K562 (cell line): ENCODE results near the gene SH2D5. TPM values are rescaled to one million over a fixed set of nuclear protein-coding genes. Genes with fewer than 3 reads are reported as not detected.
A peak's percentile ranks its signal among the peaks of the same experiment; 100 is the strongest.

ENCODE experiments used
- ATAC-seq: fragments of 200-7000 bp; cut with Tn5 transposase; 3 replicates; pipeline ENCODE4 v1.9.1; 2020; ENCODE audit warnings: moderate library complexity
- BruUV-seq: library from RNA; stranded (reverse); fragments of 400-500 nt; replicated peaks from 2 replicates; lab custom pipeline; 2021; lab: Mats Ljungman, UMichigan
- CTCF ChIA-PET: fragments of 300-600 bp; formaldehyde crosslinking; extraction: SDS; loops from one replicate; lab custom pipeline; 2021; ENCODE audit warnings: low intra/inter-chr PET ratio; lab: Yijun Ruan, JAX
- POLR2A ChIA-PET: fragments of 300-600, 350-650 bp; sonication (Branson Sonifier 250); formaldehyde crosslinking; extraction: SDS; loops from one replicate; lab custom pipeline; 2021; ENCODE audit warnings: antibody characterized with exemption, inconsistent platforms; lab: Yijun Ruan, JAX
- DNase-seq, 4 experiments: peaks; one replicate each; pipeline versions ENCODE4 v3.0.0 to v3.0.0-alpha.2; 2011 to 2018; ENCODE audit warnings: low spot score in 3 of 4, mixed read lengths in 3 of 4; ENCODE audit errors: extremely low read depth in 1 of 4
- FAIRE-seq: peaks from 2 replicates; lab custom pipeline; 2011; peaks lifted over from hg19 to GRCh38; lab: Jason Lieb, UNC
- H2AFZ ChIP-seq: 2 replicates; pipeline ENCODE4 v1.6.0; 2011; ENCODE audit warnings: low read depth, low read length, control low read depth, inconsistent platforms
- H3K27ac ChIP-seq: fragments of 200-600 bp; 3 replicates; pipeline ENCODE4 v1.8.0; 2011; ENCODE audit warnings: low read depth, mild to moderate bottlenecking, control low read depth, inconsistent platforms, low read length, moderate library complexity, mixed read lengths; ENCODE audit errors: extremely low read depth
- H3K27me3 ChIP-seq, 2 experiments: fragments of 300-600 bp in 1 of 2; 2 replicates in 1 of 2; 3 replicates in 1 of 2; pipeline versions ENCODE4 v1.6.0 to v1.8.0; 2011; ENCODE audit warnings: inconsistent platforms in 2 of 2, low read length in 2 of 2, mild to moderate bottlenecking in 1 of 2, mixed read lengths in 1 of 2, moderate library complexity in 1 of 2; ENCODE audit not compliant: control insufficient read depth in 2 of 2, insufficient read depth in 2 of 2
- H3K36me3 ChIP-seq: fragments of 300-600 bp; 3 replicates; pipeline ENCODE4 v1.8.0; 2011; ENCODE audit warnings: mild to moderate bottlenecking, low read length, inconsistent platforms; ENCODE audit not compliant: control insufficient read depth, insufficient read depth
- H3K4me1 ChIP-seq, 2 experiments: fragments of 200-600 bp in 1 of 2; replicated peaks in 1 of 2; 2 replicates in 1 of 2; 3 replicates in 1 of 2; pipeline versions ENCODE4 v1.5.1 to v1.8.0; 2011; ENCODE audit warnings: inconsistent platforms in 2 of 2, low read length in 2 of 2, mild to moderate bottlenecking in 1 of 2, mixed read lengths in 1 of 2, moderate library complexity in 1 of 2; ENCODE audit not compliant: control insufficient read depth in 2 of 2, insufficient read depth in 2 of 2
- H3K4me2 ChIP-seq: 2 replicates; pipeline ENCODE4 v1.6.1; 2011; ENCODE audit warnings: low read length, control low read depth, inconsistent platforms, mixed read lengths; ENCODE audit not compliant: insufficient read depth
- H3K4me3 ChIP-seq: fragments of 200-600 bp; sonication (generic), shearing (Covaris generic); 2 replicates; pipeline ENCODE4 v1.5.1; 2016; ENCODE audit warnings: control low read depth, inconsistent platforms
- H3K79me2 ChIP-seq: fragments of 200-600 bp; 3 replicates; pipeline ENCODE4 v1.8.0; 2011; ENCODE audit warnings: low read length, inconsistent platforms; ENCODE audit not compliant: control insufficient read depth, insufficient read depth
- H3K9ac ChIP-seq, 2 experiments: 2 replicates each; pipeline versions ENCODE4 v1.6.0 to v1.6.1; 2011; ENCODE audit warnings: low read depth in 2 of 2, low read length in 2 of 2, control low read depth in 1 of 2, inconsistent platforms in 1 of 2, mild to moderate bottlenecking in 1 of 2, mixed read lengths in 1 of 2; ENCODE audit not compliant: insufficient read depth in 1 of 2
- H3K9me1 ChIP-seq: one replicate; pipeline ENCODE4 v1.6.0; 2011; ENCODE audit warnings: inconsistent platforms, mild to moderate bottlenecking, low read length, moderate library complexity; ENCODE audit not compliant: control insufficient read depth, insufficient read depth
- H3K9me3 ChIP-seq: replicated peaks from 2 replicates; pipeline ENCODE4 v1.5.1; 2011; ENCODE audit warnings: low read depth, low read length, inconsistent platforms; ENCODE audit not compliant: control insufficient read depth, insufficient read depth
- H4K20me1 ChIP-seq: replicated peaks from 2 replicates; pipeline ENCODE4 v1.6.1; 2011; ENCODE audit warnings: low read length, inconsistent platforms, mixed read lengths; ENCODE audit not compliant: control insufficient read depth, insufficient read depth
- CBX3 ChIP-seq, 2 experiments: IDR thresholded peaks; 1 replicate in 1 of 2; 2 replicates in 1 of 2; pipeline ENCODE4 v1.6.1; 2012; ENCODE audit warnings: inconsistent platforms in 2 of 2, low read length in 2 of 2, borderline replicate concordance in 1 of 2, control low read depth in 1 of 2
- GATA2 ChIP-seq: sonication (generic); formaldehyde crosslinking; IDR thresholded peaks from 2 replicates; pipeline ENCODE4 v1.4.0; 2020; ENCODE audit warnings: mild to moderate bottlenecking, missing genetic modification reagents
- KDM1A ChIP-seq, 2 experiments: fragments of 450-650 bp; IDR thresholded peaks; 2 replicates each; pipeline ENCODE4 v1.6.1; 2016; ENCODE audit warnings: mild to moderate bottlenecking in 2 of 2
- MED1 ChIP-seq: sonication (generic); formaldehyde crosslinking; IDR thresholded peaks from 2 replicates; pipeline ENCODE4 v1.8.1; 2023; ENCODE audit warnings: missing genetic modification reagents, borderline replicate concordance
- NCOR1 ChIP-seq: fragments of 450-650 bp; IDR thresholded peaks from 2 replicates; pipeline ENCODE4 v1.6.1; 2016; ENCODE audit warnings: mild to moderate bottlenecking, moderate library complexity
- SAP30 ChIP-seq: fragments of 200-600 bp; sonication (generic); IDR thresholded peaks from 2 replicates; pipeline ENCODE4 v1.6.1; 2012; ENCODE audit warnings: borderline replicate concordance, low read depth, mild to moderate bottlenecking, moderate library complexity, low read length, control low read depth, inconsistent platforms; ENCODE audit not compliant: insufficient read depth, poor library complexity, severe bottlenecking
- SMAD4 ChIP-seq: fragments of 250-450 bp; sonication (Bioruptor Pico); conservative IDR thresholded peaks from 2 replicates; pipeline ENCODE4 v1.8.0; 2021; ENCODE audit warnings: inconsistent platforms, mild to moderate bottlenecking, moderate library complexity
- U2AF1 ChIP-seq: fragments of 200-400 bp; formaldehyde crosslinking; optimal IDR thresholded peaks from 2 replicates; pipeline ENCODE3; 2017; ENCODE audit warnings: mild to moderate bottlenecking, low read depth, low read length, moderate library complexity
- ZBTB8A ChIP-seq: fragments of 450-650 bp; IDR thresholded peaks from 2 replicates; pipeline ENCODE4 v1.6.1; 2018; ENCODE audit warnings: mild to moderate bottlenecking, moderate library complexity; ENCODE audit not compliant: partially characterized antibody
- ZNF23 ChIP-seq: fragments of 250-450 bp; sonication (Bioruptor Pico); IDR thresholded peaks from 2 replicates; pipeline ENCODE4 v1.4.0; 2020; ENCODE audit warnings: mild to moderate bottlenecking
- WGBS: fragments of 100-300 bp; shearing (Covaris generic); methylation state at CpG from one replicate; pipeline ENCODE4 v1.1.6; 2016; ENCODE audit warnings: low coverage, mixed read lengths; ENCODE audit not compliant: insufficient coverage; ENCODE audit errors: missing lambda C conversion rate; 5-methylcytosine and 5-hydroxymethylcytosine counted together
- in situ Hi-C: fragments of 300-500 bp; cut with MboI; formaldehyde crosslinking; loops from 4 replicates; pipeline ENCODE4 v1.15.0; 2018; ENCODE audit warnings: inconsistent platforms, mixed read lengths
- intact Hi-C: fragments of 100-400 bp; cut with micrococcal nuclease; formaldehyde crosslinking; loops from 2 replicates; pipeline ENCODE4 v1.14.2; 2022
- polyA plus RNA-seq, 8 experiments: library from polyadenylated mRNA; depleted of rRNA in 4 of 8; stranded (reverse) in 5 of 8; unstranded in 3 of 8; fragments of >200 nt; fragmentation: Nextera tagmentation in 2 of 8; fragmentation: Illumina TruSeq in 1 of 8; extraction: Ambion mirVana in 2 of 8; extraction: Trizol in 1 of 8; gene quantifications; 2 replicates each; pipeline versions ENCODE4 v1.2.1 to v1.2.3, GENCODE V29; 2011 to 2014; ENCODE audit warnings: inconsistent platforms in 1 of 8, missing spikeins in 1 of 8
- total RNA-seq, 7 experiments: library from RNA; depleted of rRNA in 6 of 7; stranded (reverse); fragments of >200 nt in 6 of 7; fragmentation: Illumina TruSeq in 2 of 7; extraction: Trizol in 2 of 7; gene quantifications; 2 replicates each; pipeline versions ENCODE4 v1.2.1 to v1.2.3, GENCODE V29; 2011 to 2021; ENCODE audit warnings: low replicate concordance in 1 of 7
- TF ChIP-seq, protein P1 (sequence below): sonication (generic); formaldehyde crosslinking; IDR thresholded peaks from 2 replicates; pipeline ENCODE4 v1.8.1; 2023; ENCODE audit warnings: mild to moderate bottlenecking, missing genetic modification reagents

The SH2D5 gene
- total and polyA plus RNA-seq, 9 of the 15 experiments (the other 6 are each of a cell fraction or from before 2014, with no cell fraction given) = 0.06 to 0.11 TPM; not detected in 7

DNA sequence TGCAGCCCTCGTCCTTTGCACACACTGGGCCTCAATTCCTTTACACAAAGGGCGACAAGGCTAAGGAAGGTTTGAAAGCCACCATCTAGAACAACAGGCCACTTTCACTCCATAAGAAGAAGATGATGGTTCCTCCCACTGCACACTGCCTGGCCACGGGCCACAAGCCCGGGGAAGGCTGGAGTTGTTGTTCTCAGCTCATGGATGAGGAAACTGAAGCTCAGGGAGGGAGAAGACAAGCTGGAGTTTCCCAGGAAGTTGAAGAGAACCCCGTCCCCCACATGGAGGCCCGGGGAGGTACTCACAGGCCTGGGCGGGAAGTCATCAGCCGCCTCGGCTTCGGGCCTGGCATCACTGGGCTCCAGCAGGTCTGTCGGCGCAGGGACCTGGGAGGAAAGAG is 46.8 kb downstream of the SH2D5 start:
- no peak for DNase-seq
- peaks cover 57 to 81% of the 10 kb centered on the region in 2 experiments; a peak in 4 of 5 replicates for H3K27me3 ChIP-seq

More for the DNA sequence above, 46.8 kb downstream of the SH2D5 start:
- POLR2A ChIA-PET = interaction anchor here (1.1 kb wide), 1 partner anchor 20 kb away, joined by 4 read pairs; no protein-coding TSS in a partner anchor
- H3K4me2 ChIP-seq = no peak overlapping the region
- H3K9me3 ChIP-seq = no peaks in the 10 kb centered on the region
- no peak overlapping the region for H2AFZ ChIP-seq
- intact Hi-C loops = no loop called here
- TF ChIP-seq NCOR1 (no peak), SMAD4 (CRISPR knock-in tag) (no peak), MED1 (CRISPR knock-in tag) (no peak), U2AF1 (no peak), GATA2 (CRISPR knock-in tag) (no peak), ZBTB8A (no peak), KDM1A (IDR thresholded peaks at IDR 0.05) (no peak), ZNF23 (no peak), SAP30 (no peak), CBX3 (IDR thresholded peaks at IDR 0.05; ENCODE audit: borderline replicate concordance in 1 of 2, low read length in 2 of 2) (no peak)
- TF ChIP-seq, protein P1, sequence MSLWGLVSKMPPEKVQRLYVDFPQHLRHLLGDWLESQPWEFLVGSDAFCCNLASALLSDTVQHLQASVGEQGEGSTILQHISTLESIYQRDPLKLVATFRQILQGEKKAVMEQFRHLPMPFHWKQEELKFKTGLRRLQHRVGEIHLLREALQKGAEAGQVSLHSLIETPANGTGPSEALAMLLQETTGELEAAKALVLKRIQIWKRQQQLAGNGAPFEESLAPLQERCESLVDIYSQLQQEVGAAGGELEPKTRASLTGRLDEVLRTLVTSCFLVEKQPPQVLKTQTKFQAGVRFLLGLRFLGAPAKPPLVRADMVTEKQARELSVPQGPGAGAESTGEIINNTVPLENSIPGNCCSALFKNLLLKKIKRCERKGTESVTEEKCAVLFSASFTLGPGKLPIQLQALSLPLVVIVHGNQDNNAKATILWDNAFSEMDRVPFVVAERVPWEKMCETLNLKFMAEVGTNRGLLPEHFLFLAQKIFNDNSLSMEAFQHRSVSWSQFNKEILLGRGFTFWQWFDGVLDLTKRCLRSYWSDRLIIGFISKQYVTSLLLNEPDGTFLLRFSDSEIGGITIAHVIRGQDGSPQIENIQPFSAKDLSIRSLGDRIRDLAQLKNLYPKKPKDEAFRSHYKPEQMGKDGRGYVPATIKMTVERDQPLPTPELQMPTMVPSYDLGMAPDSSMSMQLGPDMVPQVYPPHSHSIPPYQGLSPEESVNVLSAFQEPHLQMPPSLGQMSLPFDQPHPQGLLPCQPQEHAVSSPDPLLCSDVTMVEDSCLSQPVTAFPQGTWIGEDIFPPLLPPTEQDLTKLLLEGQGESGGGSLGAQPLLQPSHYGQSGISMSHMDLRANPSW = no peak
- TF ChIP-seq, all 486 proteins: peak for 0
- Histone ChIP-seq H3K9me1 (no peaks in the 10 kb centered on the region), H3K9ac (peak overlapping the region in 1 of 2 experiments; percentile 42; a peak in 1 of 4 replicates), H3K36me3 (no peaks in the 10 kb centered on the region), H4K20me1 (0 out of 2 replicates have a peak, but pooled peaks cover 6% of the 10 kb centered on the region), H3K4me3 (no peak overlapping the region), H3K4me1 (peaks cover 0 to 27% of the 10 kb centered on the region in 2 experiments; a peak in 2 of 5 replicates), H3K27ac (no peak overlapping the region), H3K79me2 (no peaks in the 10 kb centered on the region)
- CTCF ChIA-PET = no interaction called here
- ATAC-seq (no peak), FAIRE-seq (peak; percentile 19)
- in situ Hi-C loops = no loop called here
- 18% methylated on average over 8 of the region's 12 CpGs for WGBS
- no TSS peak for BruUV-seq
